Ovary (tissue), 3 donors: ENCODE results near the gene ADGRG1.

Source experiments
- POLR2A ChIP-seq: fragments of 450-650 bp; IDR thresholded peaks from one replicate; pipeline ENCODE4 v1.6.1; 2017; ENCODE audit warnings: antibody characterized with exemption, mild to moderate bottlenecking, moderate library complexity
- TF ChIP-seq, protein P1 (sequence below), 3 donors: fragments of 450-650 bp in 2 of 3; fragments of 200-600 bp in 1 of 3; IDR thresholded peaks; one replicate each; pipeline versions ENCODE4 v1.5.1 to v1.8.0; 2016 to 2022; ENCODE audit warnings: antibody characterized with exemption in 3 of 3, mild to moderate bottlenecking in 1 of 3
- donor health status: DM: no; HTN: no; CAD: no.

DNA sequence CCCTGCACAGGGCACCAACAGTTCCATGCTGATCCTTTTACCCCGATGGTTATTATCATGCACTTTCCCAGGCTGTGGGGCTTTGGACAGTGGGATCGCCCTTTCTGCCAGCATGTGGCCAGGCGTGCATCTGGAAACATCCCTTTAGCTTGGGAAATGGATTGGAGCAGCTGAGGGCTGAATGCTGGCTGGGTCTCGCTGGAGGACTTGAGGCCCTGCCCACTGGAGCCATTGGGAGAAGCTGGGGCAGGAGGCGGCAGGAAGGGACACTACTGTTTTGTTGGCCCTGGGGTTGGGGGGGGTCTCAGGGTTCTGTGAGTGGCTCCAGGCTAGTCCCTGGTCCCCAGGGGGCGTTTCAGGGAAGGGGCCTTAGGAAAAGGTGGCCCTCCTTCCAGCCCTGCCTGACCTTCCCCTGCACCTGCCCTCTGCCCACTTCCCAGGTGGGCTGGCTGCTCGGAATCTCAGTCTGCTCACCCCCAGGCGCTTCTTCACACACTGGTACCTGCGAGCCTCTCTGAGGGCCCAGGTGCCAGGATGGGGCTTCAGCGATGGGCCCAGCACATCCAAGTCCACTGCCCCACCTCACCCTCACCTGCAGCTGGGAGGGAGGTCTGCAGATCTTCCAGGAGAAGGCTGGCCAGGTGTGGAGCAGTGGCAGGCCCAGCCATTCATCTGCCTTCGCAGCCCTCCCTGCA, 38.1 kb downstream of the ADGRG1 start:
- TF ChIP-seq, protein P1, sequence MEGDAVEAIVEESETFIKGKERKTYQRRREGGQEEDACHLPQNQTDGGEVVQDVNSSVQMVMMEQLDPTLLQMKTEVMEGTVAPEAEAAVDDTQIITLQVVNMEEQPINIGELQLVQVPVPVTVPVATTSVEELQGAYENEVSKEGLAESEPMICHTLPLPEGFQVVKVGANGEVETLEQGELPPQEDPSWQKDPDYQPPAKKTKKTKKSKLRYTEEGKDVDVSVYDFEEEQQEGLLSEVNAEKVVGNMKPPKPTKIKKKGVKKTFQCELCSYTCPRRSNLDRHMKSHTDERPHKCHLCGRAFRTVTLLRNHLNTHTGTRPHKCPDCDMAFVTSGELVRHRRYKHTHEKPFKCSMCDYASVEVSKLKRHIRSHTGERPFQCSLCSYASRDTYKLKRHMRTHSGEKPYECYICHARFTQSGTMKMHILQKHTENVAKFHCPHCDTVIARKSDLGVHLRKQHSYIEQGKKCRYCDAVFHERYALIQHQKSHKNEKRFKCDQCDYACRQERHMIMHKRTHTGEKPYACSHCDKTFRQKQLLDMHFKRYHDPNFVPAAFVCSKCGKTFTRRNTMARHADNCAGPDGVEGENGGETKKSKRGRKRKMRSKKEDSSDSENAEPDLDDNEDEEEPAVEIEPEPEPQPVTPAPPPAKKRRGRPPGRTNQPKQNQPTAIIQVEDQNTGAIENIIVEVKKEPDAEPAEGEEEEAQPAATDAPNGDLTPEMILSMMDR (IDR thresholded peaks at IDR 0.05) = no peak
- TF ChIP-seq POLR2A = no peak
